ENCODE measurements around the gene ARHGAP18.

The ARHGAP18 gene

GRCh38 chr6:129615020-129615419 is 95.0 kb downstream of the ARHGAP18 start:
- no peak for DNase-seq (ENCODE audit: low read depth)

GRCh38 chr6:129614464-129614863 is 95.5 kb downstream of the ARHGAP18 start:
- DNase-seq (ENCODE audit: low read depth) = no peak

- no peak for DNase-seq (ENCODE audit: low read depth)
Measured at GRCh38 chr6:129612440-129612839, 97.5 kb downstream of the ARHGAP18 start.

GRCh38 chr6:129609635-129610034 is 100.3 kb downstream of the ARHGAP18 start:
- DNase-seq (ENCODE audit: low read depth) = no peak

- DNase-seq (ENCODE audit: low read depth) = no peak
Measured at GRCh38 chr6:129608886-129609537, 101.0 kb downstream of the ARHGAP18 start.

- DNase-seq (ENCODE audit: low read depth) = no peak
Measured at GRCh38 chr6:129607581-129608186, 102.3 kb downstream of the ARHGAP18 start.

- peak; percentile 53 for DNase-seq (ENCODE audit: low read depth)
Measured at GRCh38 chr6:129606664-129607063, 103.3 kb downstream of the ARHGAP18 start.

- DNase-seq (ENCODE audit: low read depth) = no peak
Measured at GRCh38 chr6:129605967-129606366, 104.0 kb downstream of the ARHGAP18 start.

- DNase-seq (ENCODE audit: low read depth) = no peak
Measured at GRCh38 chr6:129605095-129605494, 104.9 kb downstream of the ARHGAP18 start.

- no peak for DNase-seq (ENCODE audit: low read depth)
Measured at GRCh38 chr6:129604321-129604720, 105.7 kb downstream of the ARHGAP18 start.

- DNase-seq (ENCODE audit: low read depth) = no peak
Measured at GRCh38 chr6:129603741-129604140, 106.2 kb downstream of the ARHGAP18 start.

GRCh38 chr6:129601323-129601722 is 108.7 kb downstream of the ARHGAP18 start:
- DNase-seq (ENCODE audit: low read depth) = no peak

- DNase-seq (ENCODE audit: low read depth) = no peak
Measured at GRCh38 chr6:129599467-129599866, 110.5 kb downstream of the ARHGAP18 start.

GRCh38 chr6:129598244-129599187 is 111.5 kb downstream of the ARHGAP18 start:
- DNase-seq (ENCODE audit: low read depth) = peak; percentile 82

- DNase-seq (ENCODE audit: low read depth) = no peak
Measured at GRCh38 chr6:129597023-129597713, 112.8 kb downstream of the ARHGAP18 start.

- DNase-seq (ENCODE audit: low read depth) = no peak
Measured at GRCh38 chr6:129596522-129596921, 113.5 kb downstream of the ARHGAP18 start.

GRCh38 chr6:129593233-129593564 is 116.8 kb downstream of the ARHGAP18 start:
- peak; percentile 47 for DNase-seq (ENCODE audit: low read depth)

- peak; percentile 68 for DNase-seq (ENCODE audit: low read depth)
Measured at GRCh38 chr6:129592516-129593232, 117.3 kb downstream of the ARHGAP18 start.

GRCh38 chr6:129590408-129591022 is 119.5 kb downstream of the ARHGAP18 start:
- peak; percentile 90 for DNase-seq (ENCODE audit: low read depth)

GRCh38 chr6:129586815-129587214 is 123.2 kb downstream of the ARHGAP18 start:
- DNase-seq (ENCODE audit: low read depth) = peak; percentile 82

GRCh38 chr6:129583866-129584265 is 126.1 kb downstream of the ARHGAP18 start:
- DNase-seq (ENCODE audit: low read depth) = no peak

All from ELR (cell line).